ENCODE data around the gene TMEM178B.
"Not testable (repeated sequence)": the region's sequence is repeated elsewhere in the genome, so short reads cannot be mapped to it uniquely, and the experiment has no call there.

Gene TMEM178B

GRCh38 chr7:141323826-141324225, 250.0 kb downstream of the TMEM178B start:
- TF ChIP-seq, protein P1, sequence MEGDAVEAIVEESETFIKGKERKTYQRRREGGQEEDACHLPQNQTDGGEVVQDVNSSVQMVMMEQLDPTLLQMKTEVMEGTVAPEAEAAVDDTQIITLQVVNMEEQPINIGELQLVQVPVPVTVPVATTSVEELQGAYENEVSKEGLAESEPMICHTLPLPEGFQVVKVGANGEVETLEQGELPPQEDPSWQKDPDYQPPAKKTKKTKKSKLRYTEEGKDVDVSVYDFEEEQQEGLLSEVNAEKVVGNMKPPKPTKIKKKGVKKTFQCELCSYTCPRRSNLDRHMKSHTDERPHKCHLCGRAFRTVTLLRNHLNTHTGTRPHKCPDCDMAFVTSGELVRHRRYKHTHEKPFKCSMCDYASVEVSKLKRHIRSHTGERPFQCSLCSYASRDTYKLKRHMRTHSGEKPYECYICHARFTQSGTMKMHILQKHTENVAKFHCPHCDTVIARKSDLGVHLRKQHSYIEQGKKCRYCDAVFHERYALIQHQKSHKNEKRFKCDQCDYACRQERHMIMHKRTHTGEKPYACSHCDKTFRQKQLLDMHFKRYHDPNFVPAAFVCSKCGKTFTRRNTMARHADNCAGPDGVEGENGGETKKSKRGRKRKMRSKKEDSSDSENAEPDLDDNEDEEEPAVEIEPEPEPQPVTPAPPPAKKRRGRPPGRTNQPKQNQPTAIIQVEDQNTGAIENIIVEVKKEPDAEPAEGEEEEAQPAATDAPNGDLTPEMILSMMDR (conservative IDR thresholded peaks at IDR 0.05; ENCODE audit: low read depth, low read length) = no peak

GRCh38 chr7:141324870-141325269, 251.0 kb downstream of the TMEM178B start:
- Histone ChIP-seq H3K79me2 (ENCODE audit: insufficient read depth, low read depth) (no peaks in the 10 kb centered on the region), H3K4me1 (ENCODE audit: low read depth, poor library complexity, severe bottlenecking) (peaks cover 19% of the 10 kb centered on the region), H2AFZ (ENCODE audit: low read depth) (no peak overlapping the region), H3K4me2 (no peak overlapping the region), H3K4me3 (IDR thresholded peaks at IDR 0.05; ENCODE audit: insufficient read depth, low read depth, low read length) (no peak overlapping the region), H3K36me3 (ENCODE audit: insufficient read depth) (no peaks in the 10 kb centered on the region), H3K9ac (no peak overlapping the region), H4K20me1 (ENCODE audit: insufficient read depth) (no peaks in the 10 kb centered on the region), H3K27ac (no peak overlapping the region), H3K27me3 (ENCODE audit: insufficient read depth, low read depth) (no peaks in the 10 kb centered on the region)
- TF ChIP-seq, protein P1 (conservative IDR thresholded peaks at IDR 0.05; ENCODE audit: low read depth, low read length) = no peak

More at GRCh38 chr7:141323826-141324225, 250.0 kb downstream of the TMEM178B start:
- Histone ChIP-seq H3K27me3 (ENCODE audit: insufficient read depth, low read depth) (no peaks in the 10 kb centered on the region), H4K20me1 (ENCODE audit: insufficient read depth) (no peaks in the 10 kb centered on the region), H3K9ac (no peak overlapping the region), H3K4me1 (ENCODE audit: low read depth, poor library complexity, severe bottlenecking) (peaks cover 18% of the 10 kb centered on the region), H3K27ac (no peak overlapping the region), H3K4me3 (IDR thresholded peaks at IDR 0.05; ENCODE audit: insufficient read depth, low read depth, low read length) (no peak overlapping the region), H3K4me2 (no peak overlapping the region), H2AFZ (ENCODE audit: low read depth) (no peak overlapping the region), H3K79me2 (ENCODE audit: insufficient read depth, low read depth) (no peaks in the 10 kb centered on the region), H3K36me3 (ENCODE audit: insufficient read depth) (no peaks in the 10 kb centered on the region)

GRCh38 chr7:141325275-141325674, 251.4 kb downstream of the TMEM178B start:
- Histone ChIP-seq H3K4me3 (IDR thresholded peaks at IDR 0.05; ENCODE audit: insufficient read depth, low read depth, low read length) (no peak overlapping the region), H3K4me1 (ENCODE audit: low read depth, poor library complexity, severe bottlenecking) (peaks cover 19% of the 10 kb centered on the region), H3K27me3 (ENCODE audit: insufficient read depth, low read depth) (no peaks in the 10 kb centered on the region), H3K4me2 (no peak overlapping the region), H2AFZ (ENCODE audit: low read depth) (no peak overlapping the region), H3K36me3 (ENCODE audit: insufficient read depth) (no peaks in the 10 kb centered on the region), H4K20me1 (ENCODE audit: insufficient read depth) (no peaks in the 10 kb centered on the region), H3K9ac (no peak overlapping the region), H3K79me2 (ENCODE audit: insufficient read depth, low read depth) (no peaks in the 10 kb centered on the region), H3K27ac (no peak overlapping the region)
- TF ChIP-seq, protein P1 (conservative IDR thresholded peaks at IDR 0.05; ENCODE audit: low read depth, low read length) = no peak

GRCh38 chr7:141328290-141328689, 254.4 kb downstream of the TMEM178B start:
- TF ChIP-seq, protein P1 (conservative IDR thresholded peaks at IDR 0.05; ENCODE audit: low read depth, low read length) = no peak
- Histone ChIP-seq H4K20me1 (ENCODE audit: insufficient read depth) (no peaks in the 10 kb centered on the region), H3K4me1 (ENCODE audit: low read depth, poor library complexity, severe bottlenecking) (peaks cover 19% of the 10 kb centered on the region), H3K36me3 (ENCODE audit: insufficient read depth) (no peaks in the 10 kb centered on the region), H3K79me2 (ENCODE audit: insufficient read depth, low read depth) (no peaks in the 10 kb centered on the region), H3K9ac (no peak overlapping the region), H3K4me2 (peak overlapping the region; percentile 21; the same call in 1 of the 2 replicates), H3K27ac (no peak overlapping the region), H2AFZ (ENCODE audit: low read depth) (no peak overlapping the region), H3K27me3 (ENCODE audit: insufficient read depth, low read depth) (no peaks in the 10 kb centered on the region), H3K4me3 (IDR thresholded peaks at IDR 0.05; ENCODE audit: insufficient read depth, low read depth, low read length) (no peak overlapping the region)

GRCh38 chr7:141330285-141330684, 256.4 kb downstream of the TMEM178B start:
- not testable (repeated sequence) for H3K36me3 ChIP-seq (ENCODE audit: insufficient read depth); H3K79me2 ChIP-seq (ENCODE audit: insufficient read depth, low read depth); H3K27me3 ChIP-seq (ENCODE audit: insufficient read depth, low read depth); H3K4me3 ChIP-seq (IDR thresholded peaks at IDR 0.05; ENCODE audit: insufficient read depth, low read depth, low read length); H2AFZ ChIP-seq (ENCODE audit: low read depth); H3K9ac ChIP-seq; H3K4me2 ChIP-seq; H3K27ac ChIP-seq; H4K20me1 ChIP-seq (ENCODE audit: insufficient read depth)
- peaks cover 12% of the 10 kb centered on the region for H3K4me1 ChIP-seq (ENCODE audit: low read depth, poor library complexity, severe bottlenecking)
